ENCODE measurements around the gene STX2. TPM values are rescaled to one million over a fixed set of nuclear protein-coding genes. Genes with fewer than 3 reads are reported as not detected.
"Not testable (repeated sequence)": the region's sequence is repeated elsewhere in the genome, so short reads cannot be mapped to it uniquely, and the experiment has no call there.

STX2 gene
- polyA plus RNA-seq, 12 donors, result 9.3 to 34.5 (median 21.5) TPM; not detected in 1

DNA sequence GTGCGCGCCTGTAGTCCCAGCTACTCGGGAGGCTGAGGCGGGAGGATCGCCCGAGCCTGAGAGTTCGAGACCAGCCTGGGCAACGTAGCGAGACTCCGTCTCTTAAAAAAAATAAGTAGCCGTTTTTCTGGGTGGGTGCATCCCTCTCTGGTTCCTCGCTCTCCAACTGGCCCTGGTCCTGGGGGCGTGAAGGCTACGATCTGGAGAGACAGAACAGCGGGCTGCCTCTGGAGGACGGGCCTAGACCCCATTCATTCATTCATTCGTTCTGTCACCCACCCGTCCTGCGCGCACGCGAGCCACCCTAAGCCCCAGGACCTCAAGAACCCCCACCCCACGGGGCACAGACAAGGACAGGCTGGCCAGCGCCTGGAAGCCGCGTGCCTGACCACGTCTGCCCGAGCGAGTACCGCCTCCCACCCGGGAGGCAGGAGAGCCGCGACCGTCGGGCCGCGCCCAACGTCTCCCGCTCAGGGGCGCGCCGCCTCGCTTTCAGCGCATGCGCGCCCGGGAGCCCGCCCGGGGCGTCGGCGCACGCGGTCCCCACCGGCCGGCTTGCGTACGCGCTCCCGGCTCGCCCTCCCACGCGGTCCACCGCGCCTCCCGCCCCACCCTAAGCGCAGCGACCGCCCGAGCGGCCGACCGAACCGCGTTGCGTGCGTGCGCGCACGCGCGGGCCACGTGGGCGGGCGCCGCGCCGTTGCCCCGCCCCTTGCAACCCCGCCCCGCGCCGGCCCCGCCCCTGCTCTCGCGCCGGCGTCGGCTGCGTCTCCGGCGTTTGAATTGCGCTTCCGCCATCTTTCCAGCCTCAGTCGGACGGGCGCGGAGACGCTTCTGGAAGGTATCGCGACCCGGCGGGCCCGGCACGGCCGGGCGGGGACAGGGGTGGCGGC lies 32.5 kb upstream of the STX2 start, which contains the start of gene RAN:
TSS of gene RAN (plus strand) at position 781 of the 893 bp plus-strand sequence. CDS start 528 bp downstream, outside the sequence.
- DNase-seq, result peak; percentile 86

DNA sequence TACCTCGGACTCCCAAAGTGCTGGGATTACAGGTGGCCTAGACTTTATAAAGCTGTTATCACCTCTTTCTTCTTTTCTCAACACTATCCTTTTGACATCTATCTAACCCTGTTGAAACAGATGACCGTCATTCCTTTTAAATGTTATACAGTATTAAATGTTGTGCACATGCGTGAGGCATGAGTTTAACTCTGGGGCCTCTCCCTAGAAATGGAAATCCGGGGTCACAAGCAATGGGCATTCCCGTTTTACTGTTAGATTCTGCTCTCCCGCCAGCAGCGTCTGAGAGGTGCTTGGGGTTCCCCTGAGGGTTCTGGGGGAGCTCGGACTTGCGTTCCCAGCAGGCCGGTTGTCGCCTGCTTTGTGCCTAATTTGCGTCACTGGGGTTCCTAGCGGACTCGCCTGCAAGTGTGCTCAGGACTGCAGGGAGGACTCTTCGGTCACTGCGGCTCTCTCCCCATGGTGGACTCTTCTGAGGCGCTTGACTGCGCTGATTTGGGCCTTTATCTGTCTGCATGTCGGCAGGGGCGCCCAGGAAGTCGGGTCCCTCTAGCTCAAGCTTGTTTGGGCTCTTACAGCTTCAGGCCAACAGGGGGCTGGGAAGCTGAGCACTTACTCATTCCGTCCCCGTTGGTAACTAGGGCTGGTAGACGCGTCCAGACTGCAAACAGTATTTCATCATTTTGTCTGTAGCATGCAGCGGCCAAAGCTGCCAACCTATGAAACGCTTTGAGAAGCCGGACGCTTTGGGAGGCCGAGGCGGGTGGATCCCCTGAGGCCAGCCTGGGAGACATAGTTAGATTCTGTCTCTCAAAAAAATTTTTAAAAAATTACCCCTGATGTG lies 31.6 kb upstream of the STX2 start:
- peak; percentile 39 for DNase-seq

DNA sequence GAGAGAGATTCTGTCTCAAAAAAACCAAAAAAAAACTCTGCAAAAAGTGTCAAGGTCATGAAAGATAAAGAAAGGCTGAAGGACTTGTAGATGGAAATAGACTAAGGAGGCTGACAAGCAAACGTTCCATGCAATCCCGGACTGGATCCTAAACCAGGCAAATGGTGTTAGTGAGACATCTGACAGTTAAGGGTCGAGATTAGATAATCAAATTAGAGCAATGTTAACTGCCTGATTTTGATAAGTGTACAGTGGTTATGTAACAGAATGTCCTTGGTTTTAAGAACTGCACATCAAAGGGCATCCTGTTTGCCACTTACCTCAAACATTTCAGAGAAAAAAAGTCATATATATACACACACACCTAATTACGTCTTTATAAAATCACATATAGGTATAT lies 29.4 kb upstream of the STX2 start:
- no peak for DNase-seq

DNA sequence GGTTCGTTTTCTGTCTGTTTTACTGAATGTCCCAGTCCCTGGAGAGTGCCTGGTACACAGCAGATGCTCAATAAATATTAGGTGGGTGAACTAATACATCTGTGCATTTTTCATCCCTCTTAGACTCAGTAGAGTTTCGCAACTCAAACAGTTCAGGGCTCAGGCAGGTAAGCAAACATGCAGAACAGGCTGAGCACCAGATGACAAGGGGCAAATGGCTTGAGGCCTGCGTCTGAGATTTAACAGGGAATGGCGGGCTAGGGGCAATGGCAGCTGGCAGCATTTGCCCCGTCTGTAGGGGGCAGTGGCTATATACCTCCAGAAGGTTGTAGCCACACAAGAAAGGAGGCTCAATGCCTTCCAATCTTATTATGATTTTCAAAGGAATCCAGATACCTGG lies 24.2 kb upstream of the STX2 start:
- DNase-seq, result no peak

DNA sequence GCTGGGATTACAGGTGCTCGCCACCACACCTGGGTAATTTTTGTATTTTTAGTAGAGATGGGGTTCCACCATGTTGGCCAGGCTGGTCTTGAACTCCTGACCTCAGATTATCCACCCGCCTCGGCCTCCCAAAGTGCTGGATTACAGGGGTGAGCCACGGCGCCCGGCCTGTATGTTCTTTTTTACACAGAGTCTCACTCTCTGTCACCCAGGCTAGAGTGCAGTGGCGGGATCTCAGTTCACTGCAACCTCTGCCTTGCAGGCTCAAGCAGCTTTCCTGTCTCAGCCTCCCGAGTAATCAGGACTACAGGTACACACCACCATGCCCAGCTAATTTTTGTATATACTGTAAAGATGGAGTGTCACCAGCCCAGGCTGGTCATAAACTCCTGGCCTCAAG lies 23.7 kb upstream of the STX2 start:
- DNase-seq, result not testable (repeated sequence)

DNA sequence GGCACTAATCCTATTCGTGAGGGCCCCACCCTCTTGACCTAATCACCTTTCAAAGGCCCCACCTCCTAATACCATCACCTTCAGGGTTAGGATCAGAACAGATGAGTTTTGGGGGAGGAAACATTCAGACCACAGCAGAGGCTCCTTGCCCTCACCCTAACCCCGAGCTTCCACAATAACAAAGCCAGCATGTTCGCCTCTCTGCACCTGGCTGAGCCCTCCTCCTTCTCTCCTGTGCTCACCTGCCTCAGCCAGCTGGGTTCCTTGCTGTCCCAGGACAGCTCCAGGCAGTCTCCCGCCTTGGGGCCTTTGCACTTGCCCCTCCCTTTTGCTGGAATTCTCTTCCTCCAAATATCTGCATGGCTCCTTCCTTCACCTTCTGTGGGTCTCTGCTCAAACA lies 23.1 kb upstream of the STX2 start:
- no peak for DNase-seq

DNA sequence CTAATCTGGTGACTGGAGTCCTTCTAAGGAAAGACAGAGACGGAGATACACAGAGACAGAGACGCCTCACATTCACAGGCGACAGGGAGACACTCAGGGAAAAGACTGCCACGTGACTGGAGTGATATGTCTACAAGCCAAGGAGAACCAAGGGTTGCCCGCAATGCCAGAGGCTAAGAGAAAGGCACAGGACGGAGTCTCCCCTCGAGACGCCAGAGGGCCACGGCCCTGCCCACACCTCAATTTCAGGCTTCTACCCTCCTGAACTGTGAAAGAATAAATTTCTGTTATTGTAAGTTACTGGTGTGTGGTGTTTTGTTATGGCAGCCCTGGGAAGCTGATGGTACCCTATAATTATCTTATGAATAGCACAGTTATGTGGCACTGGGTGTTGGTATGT lies 21.3 kb upstream of the STX2 start:
- no peak for DNase-seq

DNA sequence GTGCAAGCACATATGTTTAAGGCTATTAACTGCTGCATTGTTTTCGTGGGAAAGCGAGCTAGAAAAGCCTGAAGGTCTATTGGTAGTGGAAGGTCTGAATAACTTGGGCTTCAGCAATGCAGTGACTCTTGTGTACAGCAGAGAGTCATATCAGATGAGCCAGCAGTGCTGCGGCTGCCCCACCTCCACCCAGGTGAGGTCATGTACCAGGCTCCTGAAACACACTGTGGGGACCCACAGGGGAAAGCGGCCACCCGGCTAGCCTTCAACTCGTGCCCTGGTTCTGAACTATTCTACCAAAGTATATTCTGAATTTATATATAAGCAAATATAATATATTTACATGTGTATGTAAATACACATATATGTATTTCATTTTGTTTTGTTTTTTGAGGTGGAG lies 20.1 kb upstream of the STX2 start:
- DNase-seq, result no peak

DNA sequence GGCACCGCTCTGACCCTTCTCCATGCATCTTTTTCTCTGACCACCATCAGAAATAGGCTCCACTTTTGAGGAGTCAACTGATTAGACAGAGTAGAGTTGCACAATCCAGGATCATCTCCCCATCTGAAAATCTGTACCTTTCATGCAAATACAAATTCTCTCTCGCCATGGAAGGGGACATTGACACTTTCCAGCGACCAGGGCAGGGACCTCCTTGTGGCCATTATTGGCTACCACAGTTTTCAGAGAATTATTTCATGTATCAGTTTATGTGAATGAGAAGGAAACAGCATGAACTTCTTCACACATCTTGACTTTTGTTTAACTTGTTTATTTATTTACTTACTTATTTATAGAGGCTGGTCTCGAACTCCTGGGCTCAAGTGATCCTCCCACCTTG lies 19.0 kb upstream of the STX2 start:
- no peak for DNase-seq

DNA sequence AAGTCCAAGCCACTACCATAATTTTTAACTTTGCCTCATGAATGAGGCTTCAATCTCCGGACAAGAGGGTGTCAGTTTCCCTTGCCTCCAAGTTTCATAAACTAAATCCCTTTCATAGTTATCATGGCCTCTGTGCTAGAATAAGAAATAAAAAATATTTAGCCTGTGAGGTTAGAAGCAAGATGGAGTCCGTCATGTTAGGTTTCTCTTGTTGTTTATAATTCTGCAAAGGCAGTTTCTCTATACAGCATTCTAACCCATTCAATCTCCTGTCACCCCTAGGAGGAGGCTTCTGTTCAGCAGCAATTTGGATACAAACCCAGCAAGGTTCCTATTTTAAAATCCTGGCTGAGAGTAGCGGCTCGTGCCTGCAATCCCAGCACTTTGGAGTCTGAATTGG lies 17.0 kb upstream of the STX2 start:
- no peak for DNase-seq

DNA sequence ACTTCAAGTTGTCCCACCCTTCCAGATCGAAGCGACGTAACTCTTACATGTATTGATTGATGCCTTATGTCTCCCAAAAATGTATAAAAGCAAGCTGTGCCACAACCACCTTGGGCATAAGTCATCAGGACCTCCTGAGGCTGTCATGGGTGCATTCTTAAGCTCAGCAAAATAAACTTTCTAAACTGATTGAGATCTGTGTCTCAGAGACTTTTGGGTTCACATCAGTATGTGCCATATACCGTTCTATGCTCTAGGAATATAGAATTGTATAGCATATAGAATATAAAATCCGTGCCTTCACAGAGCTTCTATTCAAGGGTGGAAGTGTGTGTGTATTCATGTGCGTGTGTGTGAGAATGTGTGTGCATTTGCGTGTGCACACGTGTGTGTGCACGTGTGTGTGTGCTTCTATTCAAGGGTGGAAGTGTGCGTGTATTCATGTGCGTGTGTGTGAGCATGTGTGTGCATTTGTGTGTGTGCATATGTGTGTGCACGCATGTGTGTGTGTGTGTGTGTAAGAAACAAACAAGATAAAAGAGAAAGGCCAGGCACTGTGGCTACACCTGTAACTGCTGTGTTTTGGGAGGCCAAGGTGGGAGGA lies 11.5 kb upstream of the STX2 start:
- DNase-seq, result no peak

DNA sequence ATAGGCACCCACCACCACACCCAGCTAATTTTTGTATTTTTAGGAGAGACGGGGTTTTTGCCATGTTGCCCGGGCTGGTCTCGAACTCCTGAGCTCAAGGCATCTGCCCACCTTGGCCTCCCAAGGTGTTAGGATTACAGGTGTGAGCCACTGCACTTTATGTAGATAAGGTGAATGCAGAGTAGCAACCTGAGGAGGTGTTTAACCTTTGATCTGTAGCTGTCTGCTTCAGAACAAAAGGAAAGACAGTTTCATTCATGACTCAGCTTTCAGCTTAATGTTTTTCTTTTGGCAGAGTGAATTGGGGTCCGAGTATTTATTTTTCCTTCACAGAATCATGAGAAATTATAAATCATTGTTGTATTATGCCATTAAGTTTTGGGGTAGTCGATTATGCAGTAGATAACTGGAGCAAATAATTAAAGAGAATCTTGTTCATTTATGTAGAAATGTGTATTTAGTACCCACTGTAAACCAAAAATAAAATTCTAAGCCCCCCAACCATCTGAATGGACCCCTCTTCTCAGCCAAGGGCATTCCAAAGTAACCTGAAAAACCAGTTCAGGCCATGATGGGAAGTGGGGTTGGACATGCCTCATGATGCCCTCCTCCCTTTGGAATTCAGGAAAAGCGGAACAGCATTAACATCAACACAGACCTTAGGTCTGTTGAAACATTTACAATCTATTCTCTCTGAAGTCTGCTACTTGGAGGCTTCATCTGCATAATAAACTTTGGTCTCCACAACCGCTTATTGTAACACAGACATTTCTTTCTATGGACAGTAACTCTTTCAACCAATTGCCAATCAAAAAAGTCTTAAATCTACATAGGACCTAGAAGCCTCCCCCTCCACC lies 10.7 kb upstream of the STX2 start:
- no peak for DNase-seq

DNA sequence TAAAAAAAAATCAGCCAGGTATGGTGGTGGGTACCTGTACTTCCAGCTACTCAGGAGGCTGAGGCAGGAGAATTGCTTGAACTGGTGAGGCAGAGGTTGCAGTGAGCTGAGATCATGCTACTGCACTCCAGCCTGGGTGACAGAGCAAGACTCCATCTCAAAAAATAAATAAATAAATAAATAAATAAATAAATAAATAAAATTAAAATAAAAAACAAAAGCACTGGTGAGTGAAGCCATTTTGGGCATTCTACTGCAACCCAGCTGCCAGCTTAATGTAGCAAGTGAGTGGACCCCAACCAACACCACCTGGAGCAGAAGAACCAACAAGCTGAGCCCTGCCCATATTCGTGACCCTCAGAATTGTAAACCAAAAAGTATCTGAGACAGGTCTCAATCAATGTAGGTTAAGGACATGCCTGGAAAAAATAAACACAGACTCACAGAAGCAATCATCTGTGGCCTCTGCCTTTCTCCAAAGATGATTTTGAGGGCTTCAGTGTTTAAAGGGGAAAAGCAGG lies 9.8 kb upstream of the STX2 start:
- DNase-seq, result not testable (repeated sequence)

DNA sequence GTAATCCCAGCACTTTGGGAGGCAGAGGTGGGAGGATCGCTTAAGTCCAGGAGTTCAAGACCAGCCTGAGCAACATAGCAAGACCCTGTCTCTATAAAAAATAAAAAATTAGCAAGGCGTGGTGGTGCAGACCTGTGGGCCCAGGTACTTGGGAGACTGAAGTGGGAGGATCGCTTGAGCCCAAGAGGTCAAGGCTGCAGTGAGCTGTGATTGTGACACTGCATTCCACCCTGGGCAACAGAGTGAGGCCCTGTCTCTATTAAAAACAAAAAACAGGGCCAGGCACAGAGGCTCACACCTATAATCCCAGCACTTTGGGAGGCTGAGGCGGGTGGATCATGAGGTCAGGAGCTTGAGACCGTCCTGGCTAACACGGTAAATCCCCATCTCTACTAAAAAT lies 9.1 kb upstream of the STX2 start:
- DNase-seq, result not testable (repeated sequence)

DNA sequence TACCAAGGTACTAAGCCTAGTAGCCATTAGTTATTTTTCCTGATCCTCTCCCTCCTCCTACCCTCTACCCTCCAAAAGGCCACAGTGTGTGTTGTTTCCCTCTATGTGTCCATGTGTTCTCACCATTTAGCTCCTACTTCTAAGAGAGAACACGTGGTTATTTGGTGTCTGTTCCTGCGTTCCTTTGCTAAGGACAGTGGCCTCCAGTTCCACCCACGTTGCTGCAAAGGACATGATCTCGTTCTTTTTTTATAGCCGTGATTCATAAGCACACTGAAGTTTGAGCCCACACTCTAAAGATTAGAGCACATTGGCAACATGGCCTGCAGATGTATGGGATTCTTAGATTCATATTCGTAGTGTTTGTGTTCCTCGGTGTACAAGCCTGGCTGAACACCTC lies 8.1 kb upstream of the STX2 start:
- no peak for DNase-seq

DNA sequence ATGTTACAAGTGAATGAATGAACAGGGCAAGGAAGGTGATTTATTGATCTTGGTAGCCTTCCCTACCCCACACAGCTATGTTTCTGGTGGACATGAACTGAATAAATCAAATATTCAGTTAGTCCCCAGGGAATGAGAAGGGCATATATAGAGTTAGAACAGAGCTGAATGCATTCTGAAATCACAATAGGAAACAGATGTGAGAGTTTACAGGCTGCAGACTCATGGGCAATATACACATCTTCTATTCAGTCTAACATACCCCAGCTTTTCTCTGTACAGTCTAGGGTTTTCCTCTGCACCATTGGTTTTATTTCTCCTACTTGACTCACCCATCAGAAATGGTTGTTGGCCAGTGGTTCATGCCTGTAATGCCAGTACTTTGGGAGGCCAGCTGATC lies 7.3 kb upstream of the STX2 start:
- no peak for DNase-seq

DNA sequence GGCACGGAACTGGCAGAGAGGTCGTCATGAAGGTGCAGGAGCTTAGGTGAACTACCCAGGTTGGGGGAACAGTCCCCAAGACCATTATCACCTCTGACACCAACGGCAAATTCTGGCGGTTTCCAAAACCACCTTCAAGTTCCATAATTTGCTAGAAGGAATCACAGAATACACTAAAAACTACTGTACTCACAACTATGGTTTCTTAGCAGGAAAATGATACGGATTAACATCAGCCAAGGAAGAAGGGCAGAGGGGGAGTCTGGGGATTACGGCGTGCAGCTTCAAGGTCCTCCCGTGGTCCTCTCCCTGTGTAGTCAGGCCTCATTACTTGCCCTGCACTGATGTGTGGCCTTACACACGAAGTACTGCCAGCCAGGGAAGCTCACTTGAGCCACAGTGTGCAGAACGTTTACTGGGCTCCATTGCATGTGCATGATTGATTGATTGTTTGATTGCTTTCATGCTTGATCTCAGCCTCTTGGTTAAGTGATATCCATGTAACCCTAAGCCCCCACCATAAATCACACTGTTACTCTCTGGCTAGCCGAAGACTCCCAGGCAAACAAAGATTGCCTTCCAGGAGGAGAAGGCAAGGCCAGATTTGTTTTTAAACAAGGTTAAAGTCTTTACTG lies 837 bp upstream of the STX2 start:
- no peak for DNase-seq

DNA sequence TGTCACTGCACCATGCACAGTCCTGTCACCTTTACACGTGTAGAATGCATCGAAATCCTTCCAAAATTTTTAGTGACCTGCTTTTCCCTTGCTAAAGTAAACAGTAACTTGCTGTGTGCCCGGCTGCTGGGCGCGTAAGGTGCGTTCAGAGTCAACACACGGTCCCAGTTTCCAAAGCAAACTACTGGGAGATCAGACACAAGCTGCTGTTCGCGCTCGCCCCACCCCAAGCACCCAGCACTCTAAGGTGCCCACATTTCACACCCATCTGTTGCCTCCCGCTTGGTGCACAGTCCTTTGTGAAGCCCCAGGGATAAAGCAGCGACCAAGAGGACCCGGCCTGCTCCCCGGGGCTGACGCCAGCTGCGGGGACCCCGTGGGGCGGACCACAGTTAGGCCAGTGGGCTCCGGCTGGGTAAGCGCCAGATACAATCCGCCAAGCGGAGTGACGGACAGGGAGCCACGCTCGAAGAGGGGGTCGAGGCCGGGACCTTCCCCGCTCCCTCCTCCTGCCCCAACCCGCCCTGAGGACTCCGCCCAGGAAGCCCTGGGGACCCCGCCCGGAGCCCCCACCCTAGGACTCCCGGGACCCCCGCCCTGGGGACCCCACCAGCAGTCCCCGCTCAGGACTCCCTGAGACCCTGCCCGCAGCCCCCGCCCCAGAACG lies 633 bp downstream of the STX2 start:
- DNase-seq, result peak; percentile 16

DNA sequence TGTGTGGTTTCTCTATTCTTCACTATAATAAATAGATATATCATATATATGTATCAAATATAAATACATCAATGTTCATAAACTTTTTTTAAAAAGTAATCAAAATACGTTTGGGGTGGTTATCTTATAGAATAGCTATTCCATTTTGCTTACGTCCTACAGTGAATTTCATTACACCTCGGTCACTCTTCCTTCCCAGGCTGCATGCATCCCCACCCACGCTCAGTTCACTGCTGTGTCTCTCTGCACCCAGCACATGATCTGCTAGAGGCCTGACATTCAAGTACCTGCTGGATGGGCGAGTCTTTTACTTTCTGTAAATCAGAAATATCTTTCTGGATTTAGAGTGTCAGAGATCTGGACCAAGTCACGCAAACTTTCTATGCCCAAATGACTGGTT lies 3.6 kb downstream of the STX2 start:
- no peak for DNase-seq

DNA sequence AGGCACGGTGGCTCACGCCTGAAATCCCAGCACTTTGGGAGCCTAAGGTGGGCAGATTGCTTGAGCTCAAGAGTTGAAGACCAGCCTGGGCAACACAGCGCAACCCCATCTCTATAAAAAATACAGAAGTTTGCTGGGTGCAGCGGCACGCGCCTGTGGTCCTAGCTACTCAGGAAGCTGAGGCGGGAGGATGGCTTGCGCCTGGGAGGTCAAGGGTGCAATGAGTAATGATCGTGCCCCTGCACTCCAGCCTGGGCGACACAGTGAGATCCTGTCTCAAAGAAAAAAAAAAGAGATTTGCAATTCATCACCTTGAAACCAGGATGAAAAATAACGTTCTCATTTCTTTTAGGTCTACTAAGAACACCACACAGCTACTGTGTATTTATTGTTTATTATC lies 4.0 kb downstream of the STX2 start:
- no peak for DNase-seq
